ENCODE data around the gene EHBP1L1. TPM values are rescaled to one million over a fixed set of nuclear protein-coding genes. Genes with fewer than 3 reads are reported as not detected.

EHBP1L1 gene
- total RNA-seq, 1 donor from 2014 or later = 4.7 TPM

DNA sequence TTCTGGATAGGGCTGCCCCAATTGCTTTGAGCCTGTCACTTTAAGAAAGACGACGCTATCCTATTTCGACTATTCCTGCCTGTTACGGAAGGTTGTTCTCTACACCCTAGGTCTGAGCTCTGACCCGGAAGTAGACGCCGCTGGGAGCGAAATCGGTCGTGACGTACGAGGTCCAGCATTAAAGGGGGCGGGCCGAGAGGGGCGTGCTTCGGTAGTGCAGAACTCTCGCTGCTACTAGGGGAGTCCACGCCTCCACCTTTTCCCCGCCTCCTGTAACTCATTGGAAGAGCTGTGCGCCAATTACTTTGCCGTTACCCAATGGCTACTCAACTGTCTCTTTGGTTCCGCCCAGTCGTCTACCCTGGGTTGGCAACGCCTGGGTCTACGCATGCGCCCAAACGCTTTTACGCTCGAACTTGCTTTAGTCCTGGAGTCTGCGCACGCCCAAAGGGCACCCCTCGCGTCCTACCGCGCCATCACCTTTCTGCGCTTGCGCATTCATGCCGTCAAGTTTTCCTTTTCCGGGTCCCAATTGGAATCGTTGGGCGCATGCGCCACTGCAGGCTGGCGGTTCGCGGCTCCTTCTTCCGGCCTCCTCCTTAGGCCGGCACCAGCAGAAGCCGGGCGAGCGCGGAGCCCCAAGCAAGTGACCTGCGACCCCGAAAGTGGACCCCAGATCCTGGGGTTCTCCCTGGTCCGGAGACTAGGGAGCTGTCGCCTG is 39.5 kb downstream of the EHBP1L1 start, which contains the start of gene PCNX3:
TSS of gene PCNX3 (plus strand) at position 548 of the 721 bp plus-strand sequence. CDS start 536 bp downstream, outside the sequence.
- Histone ChIP-seq H3K9ac (peak within 1 kb of the TSS; percentile 61), H3K36me3 (no peaks in the 10 kb centered on the region), H3K4me2 (peak within 1 kb of the TSS; percentile 96), H3K4me1 (peaks cover 19% of the 10 kb centered on the region), H3F3A (ENCODE audit: low read depth) (peaks cover 19% of the 10 kb centered on the region), H4K20me1 (ENCODE audit: low read depth) (peaks cover 29% of the 10 kb centered on the region), H3K79me2 (ENCODE audit: low read depth) (peaks cover 46% of the 10 kb centered on the region), H3K9me3 (ENCODE audit: low read depth) (no peaks in the 10 kb centered on the region), H3K27me3 (no peaks in the 10 kb centered on the region), H3K27ac (peak within 1 kb of the TSS; percentile 35), H2AFZ (replicated peaks) (no peak within 1 kb of the TSS), H3K4me3 (peak within 1 kb of the TSS; percentile 80)
- no peaks in the 10 kb centered on the region for H3K9me3 Mint-ChIP-seq
- peak; percentile 100 for DNase-seq (ENCODE audit: low spot score)
- H3K27me3 Mint-ChIP-seq (ENCODE audit: insufficient read depth, low read depth) = peaks cover 4% of the 10 kb centered on the region
- no peak for TF ChIP-seq EZH2 (IDR thresholded peaks at IDR 0.05)
- H3K4me1 Mint-ChIP-seq = peaks cover 27% of the 10 kb centered on the region
- H3K36me3 Mint-ChIP-seq = peaks cover 5% of the 10 kb centered on the region
- H3K4me3 Mint-ChIP-seq = peak within 1 kb of the TSS; percentile 93
- peak within 1 kb of the TSS; percentile 87 for H3K27ac Mint-ChIP-seq

- Histone ChIP-seq H3K36me3 (no peaks in the 10 kb centered on the region), H3K27me3 (no peaks in the 10 kb centered on the region), H3K4me1 (peaks cover 19% of the 10 kb centered on the region), H3F3A (ENCODE audit: low read depth) (peaks cover 19% of the 10 kb centered on the region), H3K4me3 (peak overlapping the region; percentile 80), H3K9me3 (ENCODE audit: low read depth) (no peaks in the 10 kb centered on the region), H3K27ac (peak overlapping the region; percentile 35), H3K79me2 (ENCODE audit: low read depth) (peaks cover 46% of the 10 kb centered on the region), H2AFZ (replicated peaks) (no peak overlapping the region), H3K4me2 (peak overlapping the region; percentile 96), H4K20me1 (ENCODE audit: low read depth) (peaks cover 29% of the 10 kb centered on the region), H3K9ac (peak overlapping the region; percentile 61)
- TF ChIP-seq EZH2phosphoT487 (IDR thresholded peaks at IDR 0.05) = no peak
- TF ChIP-seq CTCF (IDR thresholded peaks at IDR 0.05) = no peak
- no peak for TF ChIP-seq EZH2 (IDR thresholded peaks at IDR 0.05)
- H3K27me3 Mint-ChIP-seq (ENCODE audit: insufficient read depth, low read depth) = peaks cover 6% of the 10 kb centered on the region
- no peaks in the 10 kb centered on the region for H3K9me3 Mint-ChIP-seq
- peak overlapping the region; percentile 64 for H3K27ac Mint-ChIP-seq
- peak overlapping the region; percentile 93 for H3K4me3 Mint-ChIP-seq
- H3K4me1 Mint-ChIP-seq = peaks cover 22% of the 10 kb centered on the region
- peak; percentile 69 for DNase-seq (ENCODE audit: low spot score)
- H3K36me3 Mint-ChIP-seq = peaks cover 5% of the 10 kb centered on the region
Observed at GRCh38 chr11:65615950-65616574, 40.2 kb downstream of the EHBP1L1 start.

DNA sequence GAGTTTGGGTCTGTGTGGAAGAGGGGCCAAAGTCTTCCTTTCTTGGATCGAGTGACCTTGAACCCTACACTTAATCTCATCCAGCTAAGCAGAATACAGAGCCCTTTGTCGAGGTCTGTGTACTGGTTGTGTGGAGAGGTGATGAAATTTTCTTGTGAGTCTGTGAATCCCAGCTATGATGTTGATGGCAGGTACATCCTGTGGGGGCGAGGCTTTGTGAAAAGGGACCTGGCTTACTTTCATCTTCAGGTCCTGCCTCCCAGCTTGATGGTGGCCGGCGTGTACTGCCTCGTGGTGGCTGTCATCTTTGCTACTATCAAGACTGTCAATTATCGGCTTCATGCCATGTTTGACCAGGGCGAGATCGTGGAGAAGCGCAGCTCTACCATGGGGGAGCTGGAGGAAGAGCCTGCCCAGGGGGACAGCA is 40.7 kb downstream of the EHBP1L1 start:
- H3K36me3 Mint-ChIP-seq = peaks cover 5% of the 10 kb centered on the region
- peak overlapping the region; percentile 92 for H3K4me3 Mint-ChIP-seq
- H3K4me2 ChIP-seq = peak overlapping the region; percentile 96
- peaks cover 19% of the 10 kb centered on the region for H3K4me1 ChIP-seq
- H3F3A ChIP-seq (ENCODE audit: low read depth) = peaks cover 19% of the 10 kb centered on the region
- H3K36me3 ChIP-seq = no peaks in the 10 kb centered on the region
- peak overlapping the region; percentile 64 for H3K27ac Mint-ChIP-seq
- H3K4me3 ChIP-seq = peak overlapping the region; percentile 80
- DNase-seq (ENCODE audit: low spot score) = no peak
- H3K27me3 Mint-ChIP-seq (ENCODE audit: insufficient read depth, low read depth) = peaks cover 7% of the 10 kb centered on the region
- H2AFZ ChIP-seq (replicated peaks) = no peak overlapping the region
- H3K4me1 Mint-ChIP-seq = peaks cover 22% of the 10 kb centered on the region
- no peaks in the 10 kb centered on the region for H3K27me3 ChIP-seq
- no peaks in the 10 kb centered on the region for H3K9me3 Mint-ChIP-seq
- H3K79me2 ChIP-seq (ENCODE audit: low read depth) = peaks cover 46% of the 10 kb centered on the region
- H3K27ac ChIP-seq = no peak overlapping the region
- H4K20me1 ChIP-seq (ENCODE audit: low read depth) = peaks cover 27% of the 10 kb centered on the region
- peak overlapping the region; percentile 61 for H3K9ac ChIP-seq
- no peak for TF ChIP-seq EZH2 (IDR thresholded peaks at IDR 0.05)
- no peak for TF ChIP-seq EZH2phosphoT487 (IDR thresholded peaks at IDR 0.05)
- TF ChIP-seq CTCF (IDR thresholded peaks at IDR 0.05) = no peak
- H3K9me3 ChIP-seq (ENCODE audit: low read depth) = no peaks in the 10 kb centered on the region

All from neural progenitor cell (in vitro differentiated cells).